Lower leg skin (tissue), 3 donors: ENCODE data around the gene UROC1.

Source experiments
- CTCF ChIP-seq, 3 donors: fragments of 450-650 bp; IDR thresholded peaks; one replicate each; pipeline ENCODE4 v1.5.1; 2016; ENCODE audit warnings: antibody characterized with exemption in 3 of 3, mild to moderate bottlenecking in 3 of 3, moderate library complexity in 2 of 3
- POLR2A ChIP-seq, 2 donors: fragments of 450-650 bp; IDR thresholded peaks; one replicate each; pipeline ENCODE4 v1.6.1; 2016 to 2017; ENCODE audit warnings: antibody characterized with exemption in 2 of 2, mild to moderate bottlenecking in 1 of 2, moderate library complexity in 1 of 2

GRCh38 chr3:126445506-126445905, 72.1 kb downstream of the UROC1 start:
- TF ChIP-seq CTCF (IDR thresholded peaks at IDR 0.05) = no peak
- TF ChIP-seq POLR2A (IDR thresholded peaks at IDR 0.05) = no peak
